HCT116 (cell line): ENCODE measurements around the gene MRPL36.

ENCODE experiments used
- POLR2A ChIP-seq: IDR thresholded peaks from 2 replicates; pipeline ENCODE4 v1.7.0; 2011; ENCODE audit warnings: borderline replicate concordance; ENCODE audit not compliant: insufficient read depth, insufficient read length; ENCODE audit errors: extremely low read depth
- POLR2AphosphoS5 ChIP-seq: IDR thresholded peaks from 2 replicates; pipeline ENCODE4 v1.6.1; 2011; ENCODE audit warnings: mild to moderate bottlenecking, low read depth, low read length, moderate library complexity
- RAD21 ChIP-seq: IDR thresholded peaks from 2 replicates; pipeline ENCODE4 v1.6.1; 2012; ENCODE audit warnings: low read depth, mild to moderate bottlenecking
- SIN3A ChIP-seq: IDR thresholded peaks from 2 replicates; pipeline ENCODE4 v1.6.1; 2012; ENCODE audit warnings: low read depth
- TF ChIP-seq, protein P1 (sequence below), 3 experiments: fragments of 200-600 bp in 1 of 3; sonication (generic) in 1 of 3; IDR thresholded peaks in 2 of 3; conservative IDR thresholded peaks in 1 of 3; 2 replicates each; pipeline ENCODE4 v1.5.1; 2012 to 2017; ENCODE audit warnings: low read depth in 2 of 3, low read length in 2 of 3, antibody characterized with exemption in 1 of 3, borderline replicate concordance in 1 of 3, control low read depth in 1 of 3, mild to moderate bottlenecking in 1 of 3, mixed read lengths in 1 of 3, mixed run types in 1 of 3, moderate library complexity in 1 of 3; ENCODE audit not compliant: insufficient read depth in 1 of 3
- TF ChIP-seq, protein P2 (sequence below): IDR thresholded peaks from 2 replicates; pipeline ENCODE4 v1.6.1; 2012; ENCODE audit warnings: low read depth

DNA sequence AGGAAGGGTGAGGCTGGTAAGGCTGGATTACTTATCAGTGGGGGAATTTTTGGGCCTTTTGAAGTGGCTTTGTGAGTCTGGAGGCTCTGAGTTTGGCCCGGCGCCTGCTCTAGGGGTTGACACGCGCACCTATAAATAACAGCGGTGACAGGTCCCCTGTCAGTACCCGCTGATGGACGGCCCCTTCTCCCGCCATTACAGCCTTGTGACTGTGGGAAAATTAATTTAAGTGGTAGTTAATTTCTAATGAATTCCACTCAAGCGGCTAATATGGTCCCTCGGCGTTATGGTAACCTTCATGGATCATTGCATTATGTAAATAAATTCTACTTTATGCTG, 16.5 kb downstream of the MRPL36 start:
- TF ChIP-seq, protein P1, sequence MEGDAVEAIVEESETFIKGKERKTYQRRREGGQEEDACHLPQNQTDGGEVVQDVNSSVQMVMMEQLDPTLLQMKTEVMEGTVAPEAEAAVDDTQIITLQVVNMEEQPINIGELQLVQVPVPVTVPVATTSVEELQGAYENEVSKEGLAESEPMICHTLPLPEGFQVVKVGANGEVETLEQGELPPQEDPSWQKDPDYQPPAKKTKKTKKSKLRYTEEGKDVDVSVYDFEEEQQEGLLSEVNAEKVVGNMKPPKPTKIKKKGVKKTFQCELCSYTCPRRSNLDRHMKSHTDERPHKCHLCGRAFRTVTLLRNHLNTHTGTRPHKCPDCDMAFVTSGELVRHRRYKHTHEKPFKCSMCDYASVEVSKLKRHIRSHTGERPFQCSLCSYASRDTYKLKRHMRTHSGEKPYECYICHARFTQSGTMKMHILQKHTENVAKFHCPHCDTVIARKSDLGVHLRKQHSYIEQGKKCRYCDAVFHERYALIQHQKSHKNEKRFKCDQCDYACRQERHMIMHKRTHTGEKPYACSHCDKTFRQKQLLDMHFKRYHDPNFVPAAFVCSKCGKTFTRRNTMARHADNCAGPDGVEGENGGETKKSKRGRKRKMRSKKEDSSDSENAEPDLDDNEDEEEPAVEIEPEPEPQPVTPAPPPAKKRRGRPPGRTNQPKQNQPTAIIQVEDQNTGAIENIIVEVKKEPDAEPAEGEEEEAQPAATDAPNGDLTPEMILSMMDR (IDR thresholded peaks at IDR 0.05 in 2 of 3, conservative IDR thresholded peaks at IDR 0.05 in 1 of 3; ENCODE audit: borderline replicate concordance in 1 of 3, insufficient read depth in 1 of 3, low read depth in 2 of 3, low read length in 2 of 3), result no peak
- TF ChIP-seq, protein P2, sequence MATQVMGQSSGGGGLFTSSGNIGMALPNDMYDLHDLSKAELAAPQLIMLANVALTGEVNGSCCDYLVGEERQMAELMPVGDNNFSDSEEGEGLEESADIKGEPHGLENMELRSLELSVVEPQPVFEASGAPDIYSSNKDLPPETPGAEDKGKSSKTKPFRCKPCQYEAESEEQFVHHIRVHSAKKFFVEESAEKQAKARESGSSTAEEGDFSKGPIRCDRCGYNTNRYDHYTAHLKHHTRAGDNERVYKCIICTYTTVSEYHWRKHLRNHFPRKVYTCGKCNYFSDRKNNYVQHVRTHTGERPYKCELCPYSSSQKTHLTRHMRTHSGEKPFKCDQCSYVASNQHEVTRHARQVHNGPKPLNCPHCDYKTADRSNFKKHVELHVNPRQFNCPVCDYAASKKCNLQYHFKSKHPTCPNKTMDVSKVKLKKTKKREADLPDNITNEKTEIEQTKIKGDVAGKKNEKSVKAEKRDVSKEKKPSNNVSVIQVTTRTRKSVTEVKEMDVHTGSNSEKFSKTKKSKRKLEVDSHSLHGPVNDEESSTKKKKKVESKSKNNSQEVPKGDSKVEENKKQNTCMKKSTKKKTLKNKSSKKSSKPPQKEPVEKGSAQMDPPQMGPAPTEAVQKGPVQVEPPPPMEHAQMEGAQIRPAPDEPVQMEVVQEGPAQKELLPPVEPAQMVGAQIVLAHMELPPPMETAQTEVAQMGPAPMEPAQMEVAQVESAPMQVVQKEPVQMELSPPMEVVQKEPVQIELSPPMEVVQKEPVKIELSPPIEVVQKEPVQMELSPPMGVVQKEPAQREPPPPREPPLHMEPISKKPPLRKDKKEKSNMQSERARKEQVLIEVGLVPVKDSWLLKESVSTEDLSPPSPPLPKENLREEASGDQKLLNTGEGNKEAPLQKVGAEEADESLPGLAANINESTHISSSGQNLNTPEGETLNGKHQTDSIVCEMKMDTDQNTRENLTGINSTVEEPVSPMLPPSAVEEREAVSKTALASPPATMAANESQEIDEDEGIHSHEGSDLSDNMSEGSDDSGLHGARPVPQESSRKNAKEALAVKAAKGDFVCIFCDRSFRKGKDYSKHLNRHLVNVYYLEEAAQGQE, result no peak
- TF ChIP-seq POLR2A (no peak), POLR2AphosphoS5 (no peak), RAD21 (no peak), SIN3A (no peak)
